Fibroblast of skin of right quadriceps (primary cell): ENCODE results near the gene SYS1.
A peak's percentile ranks its signal among the peaks of the same experiment; 100 is the strongest.

Experiments
- DNase-seq: peaks from one replicate; pipeline ENCODE4 v3.0.0-alpha.2; 2013

Gene SYS1

DNA sequence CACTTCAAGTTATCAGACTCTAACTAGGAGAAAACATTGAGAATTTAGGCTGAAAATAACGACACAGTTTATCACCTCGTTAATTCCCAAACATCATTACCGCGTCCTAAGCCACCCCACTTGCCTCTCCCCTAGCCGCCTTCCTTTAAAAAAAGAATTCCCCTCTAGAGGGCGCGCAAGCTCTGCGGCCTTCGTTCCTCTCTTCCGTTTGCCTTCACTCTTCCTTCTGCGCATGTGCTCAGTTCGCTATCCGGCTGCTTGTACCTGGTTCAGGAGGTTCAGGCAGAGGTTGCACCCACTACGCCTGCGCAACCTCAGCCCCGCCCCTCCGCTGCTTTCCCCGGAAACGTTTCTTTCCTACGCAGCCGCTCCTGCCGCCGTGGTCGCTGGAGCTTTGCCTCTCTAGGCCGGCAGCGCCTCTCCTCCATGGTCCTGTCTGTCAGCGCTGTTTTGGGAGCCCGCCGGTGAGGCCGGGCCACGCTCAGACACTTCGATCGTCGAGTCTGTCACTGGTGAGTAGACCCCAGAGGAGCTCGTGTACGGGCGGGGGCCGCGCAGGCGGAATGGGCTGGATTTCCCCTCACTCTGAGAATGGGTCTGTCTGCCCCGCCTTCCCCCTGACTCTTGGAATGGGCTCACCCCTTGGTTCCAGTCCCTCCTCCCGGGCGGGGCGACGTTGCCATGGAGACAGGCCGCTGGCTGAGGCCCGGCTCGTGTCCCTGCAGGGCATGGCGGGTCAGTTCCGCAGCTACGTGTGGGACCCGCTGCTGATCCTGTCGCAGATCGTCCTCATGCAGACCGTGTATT is at the start of gene SYS1:
TSS of gene SYS1 (plus strand) at position 353 of the 807 bp plus-strand sequence. CDS start at position 729, 376 bp downstream.
- peak; percentile 98 for DNase-seq

GRCh38 chr20:45313943-45314342 is 49.0 kb upstream of the SYS1 start:
- DNase-seq, result no peak

- no peak for DNase-seq
Observed at GRCh38 chr20:45315672-45316071, 47.3 kb upstream of the SYS1 start.

- no peak for DNase-seq
Observed at GRCh38 chr20:45316150-45317080, 46.5 kb upstream of the SYS1 start.

GRCh38 chr20:45317826-45318225 is 45.1 kb upstream of the SYS1 start:
- DNase-seq, result no peak

- no peak for DNase-seq
Observed at GRCh38 chr20:45318386-45318939, 44.5 kb upstream of the SYS1 start.

DNA sequence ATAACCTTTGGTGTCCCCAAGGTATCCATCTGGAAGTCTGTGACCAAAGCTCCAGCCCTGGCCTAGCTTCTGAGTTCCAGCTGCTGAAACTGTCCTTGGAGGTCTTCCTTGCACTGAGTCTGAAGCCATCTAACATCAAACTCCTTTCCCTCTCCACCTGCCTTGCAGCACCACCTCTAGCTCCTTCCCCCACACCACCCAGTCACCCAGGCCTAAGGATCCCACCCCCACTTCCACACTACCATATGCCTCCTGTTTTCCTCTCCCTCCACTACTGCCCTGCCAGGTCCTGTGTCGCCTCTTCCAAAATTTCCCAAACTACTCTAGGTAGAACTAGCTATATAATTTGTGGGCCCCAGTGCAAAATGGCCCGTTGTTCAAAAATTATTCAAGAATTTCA is 44.0 kb upstream of the SYS1 start:
- DNase-seq, result no peak

GRCh38 chr20:45320948-45321595 is 41.9 kb upstream of the SYS1 start:
- no peak for DNase-seq

DNA sequence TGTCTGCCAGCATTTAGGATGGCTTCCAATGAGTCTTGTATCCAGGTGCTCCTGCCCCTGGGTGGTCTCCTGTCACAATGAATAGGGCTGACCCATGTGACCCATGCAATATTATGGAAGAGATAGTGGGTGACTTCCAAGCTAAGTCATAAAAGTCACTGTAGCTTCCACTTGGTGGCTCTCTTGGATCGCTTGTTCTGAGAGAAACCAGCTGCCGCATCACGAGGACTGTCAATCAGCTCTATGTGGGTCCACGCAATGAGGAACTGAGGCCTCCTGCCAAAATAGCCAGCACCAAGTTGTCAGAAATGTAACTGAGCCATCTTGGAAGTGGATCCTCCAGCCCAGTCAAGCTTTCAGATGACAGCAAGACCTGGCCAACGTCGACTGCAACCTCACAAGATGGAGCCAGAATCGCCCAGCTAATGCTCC is 40.0 kb upstream of the SYS1 start:
- no peak for DNase-seq

GRCh38 chr20:45323731-45324130 is 39.2 kb upstream of the SYS1 start:
- DNase-seq, result no peak

DNA sequence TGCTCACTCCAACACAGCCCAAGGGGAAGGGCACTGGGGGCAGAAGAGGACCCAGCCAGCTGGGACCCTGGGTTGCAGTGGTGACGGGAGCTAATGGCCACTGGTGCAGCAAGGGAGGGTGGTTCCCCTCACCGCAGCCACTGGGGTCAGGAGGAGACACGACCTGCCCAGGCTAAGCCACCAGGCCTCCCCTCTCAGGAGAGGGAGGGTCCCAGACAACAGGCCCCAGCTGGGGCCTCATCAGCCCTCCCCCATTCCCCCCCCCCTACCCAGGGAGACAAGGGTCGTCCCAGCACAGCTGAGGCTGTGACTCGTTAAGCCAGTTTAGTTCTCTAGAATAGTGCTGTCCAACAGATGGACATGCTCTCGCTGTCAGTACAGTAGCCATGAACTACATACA is 37.6 kb upstream of the SYS1 start:
- DNase-seq, result no peak

- DNase-seq, result no peak
Observed at GRCh38 chr20:45328451-45328850, 34.5 kb upstream of the SYS1 start.

DNA sequence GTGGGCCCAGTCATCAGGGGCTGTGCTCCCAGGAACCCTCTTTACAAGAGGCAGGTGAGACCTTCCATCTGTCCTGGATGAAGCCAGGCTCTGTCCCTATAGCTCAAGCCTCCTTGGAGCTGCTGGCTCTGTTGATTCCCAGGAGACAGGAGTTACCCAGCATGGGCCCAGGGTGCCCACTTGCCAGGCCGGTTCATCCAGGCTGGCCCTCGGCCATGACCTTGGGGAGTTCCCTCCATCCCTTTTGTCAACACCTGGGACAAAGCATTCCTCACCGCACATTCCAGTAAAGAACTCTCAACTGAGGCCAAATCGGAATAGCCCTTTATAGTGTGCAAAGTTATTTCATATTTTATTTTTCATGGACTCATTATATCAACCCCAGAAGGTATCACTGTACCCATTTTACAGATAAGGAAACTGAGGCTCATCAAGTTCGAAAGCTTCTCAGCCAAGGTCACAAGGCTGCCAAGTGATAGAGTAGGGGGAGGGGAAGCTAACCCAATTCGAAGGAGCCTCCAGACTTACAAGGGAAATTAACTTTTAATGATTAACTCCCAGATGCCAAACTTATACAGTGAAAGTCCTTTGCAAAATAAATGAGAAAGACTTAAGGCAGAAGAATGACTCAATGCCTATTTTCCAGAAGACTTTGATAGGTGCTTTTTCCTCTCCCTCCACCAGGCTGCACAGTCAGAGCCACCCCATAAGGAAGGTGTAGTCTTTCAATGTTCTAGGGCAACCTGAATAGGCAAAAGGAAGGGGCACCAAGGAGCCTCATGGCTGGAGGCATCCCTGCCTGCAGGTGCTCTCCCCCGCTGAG is 33.2 kb upstream of the SYS1 start:
- no peak for DNase-seq

DNA sequence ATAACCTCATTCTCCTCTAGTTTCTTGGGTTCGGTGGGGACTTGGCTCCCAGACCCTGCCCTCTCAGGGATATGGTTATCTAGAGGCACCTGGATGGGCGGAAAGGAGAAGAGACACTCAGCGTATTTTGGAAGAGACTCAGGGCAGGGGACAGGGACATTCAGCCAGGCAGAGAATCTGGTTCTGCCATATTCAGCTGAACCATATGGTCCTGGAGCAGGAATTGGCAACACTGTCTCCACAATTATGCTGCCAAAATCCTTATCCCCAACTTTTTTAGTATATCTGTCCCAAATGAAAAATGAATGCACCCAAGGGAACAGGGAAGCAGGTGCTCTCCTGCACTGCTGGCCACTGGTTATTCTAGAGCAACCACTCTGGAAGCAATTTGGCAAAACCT is 32.5 kb upstream of the SYS1 start:
- no peak for DNase-seq

- peak; percentile 76 for DNase-seq
Observed at GRCh38 chr20:45336530-45337366, 26.2 kb upstream of the SYS1 start.

- peak; percentile 90 for DNase-seq
Observed at GRCh38 chr20:45337367-45338120, 25.4 kb upstream of the SYS1 start.

DNA sequence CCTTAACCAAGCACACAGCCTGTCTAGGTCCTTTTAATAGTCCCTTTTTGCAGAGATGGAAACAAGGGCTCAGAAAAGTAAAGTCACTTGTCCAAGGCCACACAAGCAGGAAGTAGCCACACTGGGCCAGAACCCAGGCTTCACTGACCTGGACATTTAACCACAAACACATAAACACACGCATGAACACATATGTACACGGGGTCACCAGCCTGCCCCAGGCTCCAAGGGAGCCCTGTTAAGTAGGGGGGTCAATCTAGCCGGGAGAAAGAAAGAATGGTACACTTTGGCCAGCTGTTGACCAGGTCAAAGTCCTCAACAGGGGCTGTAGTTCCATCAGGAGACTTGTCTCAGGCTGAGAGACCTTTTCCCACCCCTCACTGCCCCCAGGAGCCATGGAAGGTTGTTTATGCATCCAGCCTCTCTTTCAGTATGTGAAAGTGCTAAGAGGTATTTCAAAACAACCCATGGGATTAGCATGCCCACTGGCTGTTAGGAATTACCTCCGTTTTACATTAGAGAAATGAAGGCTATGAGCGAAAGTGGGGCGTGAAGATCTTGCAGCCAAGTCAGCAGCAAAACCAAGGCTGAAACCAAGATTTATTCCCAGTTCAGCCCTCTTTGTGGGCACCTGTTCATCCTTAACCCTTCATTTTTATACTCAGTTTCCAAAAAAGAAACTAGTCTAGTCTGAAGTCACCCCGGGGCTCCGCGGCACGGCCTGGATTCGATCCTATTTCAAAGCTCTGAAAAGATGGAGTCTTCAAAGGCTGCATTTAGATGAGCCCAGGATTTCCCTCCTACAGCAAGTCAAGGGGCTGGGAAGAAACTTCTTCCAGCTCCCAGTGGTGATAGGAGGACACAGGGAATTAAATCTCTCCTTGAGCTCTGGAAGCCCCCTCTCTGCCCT is 24.6 kb upstream of the SYS1 start:
- peak; percentile 42 for DNase-seq

DNA sequence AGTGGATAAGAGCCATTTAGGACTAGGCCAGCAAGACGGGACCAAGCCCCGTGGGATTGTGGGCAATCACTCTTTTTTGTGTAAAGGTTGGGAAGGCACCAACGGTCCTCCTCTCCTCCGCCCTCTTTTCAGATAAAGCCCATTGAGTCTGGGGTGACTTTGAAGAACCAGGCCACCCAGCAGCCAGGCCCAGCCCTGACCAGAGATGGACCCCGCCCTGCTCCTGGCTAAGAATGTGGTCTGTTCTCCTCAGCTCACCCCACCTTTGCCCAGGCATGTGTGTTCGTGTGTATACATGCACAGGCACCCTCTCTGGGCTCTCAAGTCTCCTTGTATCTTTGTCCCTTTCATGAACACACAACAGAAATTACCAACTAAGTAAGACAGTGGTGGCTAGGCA is 23.9 kb upstream of the SYS1 start:
- DNase-seq, result no peak

DNA sequence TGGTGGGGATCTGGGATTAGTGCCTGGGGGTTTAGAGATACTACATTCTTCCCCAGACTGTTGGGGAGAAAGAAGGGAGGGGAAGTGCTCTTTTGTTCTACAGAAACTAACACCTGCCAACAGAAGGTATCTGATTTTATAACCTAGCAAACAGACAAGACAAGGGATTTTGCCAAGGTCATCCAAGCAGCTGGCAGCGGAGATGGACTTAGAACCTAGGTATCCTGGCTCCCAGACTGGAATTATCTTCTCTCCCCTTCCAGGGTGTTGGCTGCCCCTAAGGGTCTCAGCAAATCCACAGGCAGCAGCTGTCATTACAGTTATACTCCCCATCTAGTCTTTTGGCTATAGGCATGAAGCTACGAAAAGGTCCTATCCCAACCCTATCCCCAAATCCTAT is 23.2 kb upstream of the SYS1 start:
- no peak for DNase-seq
